Cardiac muscle cell (in vitro differentiated cells and primary cell): ENCODE results near the gene RLN3. TPM values are rescaled to one million over a fixed set of nuclear protein-coding genes. Genes with fewer than 3 reads are reported as not detected.

Source experiments
- DNase-seq, 2 donors: peaks; one replicate each; pipeline versions ENCODE4 v3.0.0 to v3.0.0-alpha.2; 2010 to 2017; ENCODE audit warnings: low read depth in 1 of 2, low spot score in 1 of 2
- H3K27ac ChIP-seq: fragments of 200-600 bp; sonication (generic); 2 replicates; pipeline ENCODE4 v1.5.1; 2016
- H3K27me3 ChIP-seq: fragments of 200-600 bp; sonication (generic); 2 replicates; pipeline ENCODE4 v1.6.0; 2016; ENCODE audit warnings: control low read depth
- H3K36me3 ChIP-seq: fragments of 200-600 bp; sonication (generic); 2 replicates; pipeline ENCODE4 v1.5.1; 2016; ENCODE audit warnings: control low read depth
- H3K4me1 ChIP-seq: fragments of 200-600 bp; sonication (generic); 2 replicates; pipeline ENCODE4 v1.8.1; 2017; ENCODE audit warnings: low read depth, mild to moderate bottlenecking, mixed run types
- H3K4me3 ChIP-seq: fragments of 200-600 bp; sonication (generic); 2 replicates; pipeline ENCODE4 v1.5.1; 2016; ENCODE audit warnings: mild to moderate bottlenecking
- H3K9me3 ChIP-seq: fragments of 200-600 bp; sonication (generic); 2 replicates; pipeline ENCODE4 v1.5.1; 2017; ENCODE audit warnings: low read depth, mild to moderate bottlenecking, control low read depth
- polyA plus RNA-seq: library from polyadenylated mRNA; unstranded; fragments of >200 nt; fragmentation: Nextera tagmentation; extraction: Ambion mirVana; gene quantifications from 2 replicates; pipeline ENCODE4 v1.2.1, GENCODE V29; 2016
- total RNA-seq: library from RNA; depleted of rRNA; stranded (reverse); fragments of >200 nt; gene quantifications from 2 replicates; pipeline ENCODE4 v1.2.3, GENCODE V29; 2016
- TF ChIP-seq, protein P1 (sequence below): IDR thresholded peaks from 2 replicates; pipeline ENCODE4 v1.5.1; 2012; ENCODE audit warnings: low read depth, mild to moderate bottlenecking, low read length

Gene RLN3
- total and polyA plus RNA-seq, 2 experiments from 2014 or later, result not detected

- no peak for DNase-seq
- Histone ChIP-seq H3K9me3 (no peaks in the 10 kb centered on the region), H3K4me1 (peaks cover 11% of the 10 kb centered on the region), H3K27me3 (no peaks in the 10 kb centered on the region), H3K4me3 (no peak overlapping the region), H3K27ac (no peak overlapping the region), H3K36me3 (no peaks in the 10 kb centered on the region)
- TF ChIP-seq, protein P1, sequence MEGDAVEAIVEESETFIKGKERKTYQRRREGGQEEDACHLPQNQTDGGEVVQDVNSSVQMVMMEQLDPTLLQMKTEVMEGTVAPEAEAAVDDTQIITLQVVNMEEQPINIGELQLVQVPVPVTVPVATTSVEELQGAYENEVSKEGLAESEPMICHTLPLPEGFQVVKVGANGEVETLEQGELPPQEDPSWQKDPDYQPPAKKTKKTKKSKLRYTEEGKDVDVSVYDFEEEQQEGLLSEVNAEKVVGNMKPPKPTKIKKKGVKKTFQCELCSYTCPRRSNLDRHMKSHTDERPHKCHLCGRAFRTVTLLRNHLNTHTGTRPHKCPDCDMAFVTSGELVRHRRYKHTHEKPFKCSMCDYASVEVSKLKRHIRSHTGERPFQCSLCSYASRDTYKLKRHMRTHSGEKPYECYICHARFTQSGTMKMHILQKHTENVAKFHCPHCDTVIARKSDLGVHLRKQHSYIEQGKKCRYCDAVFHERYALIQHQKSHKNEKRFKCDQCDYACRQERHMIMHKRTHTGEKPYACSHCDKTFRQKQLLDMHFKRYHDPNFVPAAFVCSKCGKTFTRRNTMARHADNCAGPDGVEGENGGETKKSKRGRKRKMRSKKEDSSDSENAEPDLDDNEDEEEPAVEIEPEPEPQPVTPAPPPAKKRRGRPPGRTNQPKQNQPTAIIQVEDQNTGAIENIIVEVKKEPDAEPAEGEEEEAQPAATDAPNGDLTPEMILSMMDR, result no peak
Measured at GRCh38 chr19:13981021-13981420, 46.9 kb upstream of the RLN3 start.

- no peak overlapping the region for H3K4me3 ChIP-seq
- TF ChIP-seq, protein P1, result no peak
- H3K36me3 ChIP-seq, result no peaks in the 10 kb centered on the region
- H3K27ac ChIP-seq, result no peak overlapping the region
- no peaks in the 10 kb centered on the region for H3K27me3 ChIP-seq
- peaks cover 16% of the 10 kb centered on the region for H3K4me1 ChIP-seq
- H3K9me3 ChIP-seq, result no peaks in the 10 kb centered on the region
- no peak for DNase-seq
Measured at GRCh38 chr19:13981467-13981866, 46.5 kb upstream of the RLN3 start.

DNA sequence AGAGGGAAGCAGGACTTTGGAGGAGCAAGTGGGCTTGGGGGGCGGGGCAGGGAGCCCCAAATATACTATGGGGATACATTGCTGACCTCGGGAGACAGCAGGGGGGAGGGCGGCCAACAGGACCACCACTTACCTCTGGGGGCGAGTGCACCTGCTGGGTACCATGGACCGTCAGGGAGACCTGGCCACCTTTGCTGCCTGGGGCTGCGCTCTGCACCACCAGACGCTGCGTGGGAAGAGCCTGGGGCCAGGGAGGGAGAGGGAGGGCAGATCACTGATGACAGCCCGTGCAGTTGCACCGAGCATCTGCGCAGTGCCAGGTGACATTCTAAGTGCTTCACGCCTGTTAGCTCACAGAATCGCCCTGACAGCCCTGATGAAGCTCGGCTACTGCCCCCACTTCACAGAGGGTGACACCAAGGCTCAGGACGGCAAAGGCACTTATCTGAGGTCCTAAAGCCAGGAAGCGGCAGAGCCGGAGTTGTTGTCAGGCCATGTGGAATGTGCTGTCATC, 45.9 kb upstream of the RLN3 start:
- Histone ChIP-seq H3K27ac (no peak overlapping the region), H3K4me1 (peaks cover 20% of the 10 kb centered on the region)

DNA sequence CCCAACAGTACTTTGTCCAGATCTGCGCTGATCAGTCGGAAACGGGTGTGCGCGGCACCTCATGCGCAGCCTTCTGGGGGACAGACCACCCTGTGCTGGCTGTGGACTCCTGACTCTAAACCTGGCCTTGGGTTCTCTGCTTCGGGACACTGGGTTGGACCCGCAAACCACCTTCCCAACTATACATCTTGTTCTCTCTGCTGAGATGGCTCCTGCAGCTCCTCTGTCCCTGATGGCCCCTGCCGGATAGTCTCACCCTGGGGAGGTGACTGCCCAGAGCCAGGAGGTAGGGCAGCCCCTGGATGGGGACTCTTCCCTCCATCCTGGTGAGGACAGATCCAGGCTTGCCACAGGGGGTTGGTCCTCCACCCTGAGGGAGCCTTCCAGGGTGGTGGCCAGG, 45.2 kb upstream of the RLN3 start:
- Histone ChIP-seq H3K4me3 (no peak overlapping the region), H3K4me1 (peaks cover 20% of the 10 kb centered on the region)
- TF ChIP-seq, protein P1, result no peak

More for the DNA sequence above, 45.9 kb upstream of the RLN3 start:
- no peaks in the 10 kb centered on the region for H3K27me3 ChIP-seq
- no peaks in the 10 kb centered on the region for H3K9me3 ChIP-seq
- no peak for DNase-seq
- no peak overlapping the region for H3K4me3 ChIP-seq
- no peaks in the 10 kb centered on the region for H3K36me3 ChIP-seq
- TF ChIP-seq, protein P1, result no peak

DNA sequence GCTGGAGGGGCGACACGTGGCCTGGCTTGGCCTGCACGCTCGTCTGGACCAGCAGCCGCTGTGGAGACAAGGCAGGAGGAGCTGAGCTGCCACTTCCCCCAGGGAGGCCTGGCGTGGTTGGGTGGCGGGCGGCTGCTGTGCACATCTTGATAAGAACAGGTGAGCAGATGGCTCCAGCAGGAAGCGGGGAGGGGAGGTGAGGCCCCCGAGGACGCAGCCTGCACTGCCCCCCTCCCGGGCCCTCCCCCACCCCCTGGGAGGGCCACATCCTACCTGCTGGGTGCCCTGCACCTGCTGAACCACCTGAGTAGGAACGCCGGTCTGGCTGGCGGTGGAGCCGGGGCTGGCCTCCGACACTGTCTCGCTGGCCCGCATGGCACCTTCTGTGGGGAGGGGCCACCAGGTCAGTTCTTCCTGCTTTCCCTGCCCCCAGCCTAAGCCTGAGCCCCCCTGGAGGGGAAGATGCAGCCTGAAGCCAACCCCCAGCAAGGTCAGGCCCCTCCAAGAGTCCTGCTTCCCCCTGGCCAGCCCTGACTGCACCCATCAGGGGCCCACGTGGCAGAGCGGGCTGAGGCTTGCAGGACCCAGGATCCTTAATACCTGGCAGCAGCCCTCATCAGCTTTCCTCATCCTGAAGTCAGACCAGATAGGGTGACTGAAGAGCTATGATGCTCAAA, 44.6 kb upstream of the RLN3 start:
- no peaks in the 10 kb centered on the region for H3K9me3 ChIP-seq
- H3K4me1 ChIP-seq, result peaks cover 20% of the 10 kb centered on the region
- H3K27me3 ChIP-seq, result no peaks in the 10 kb centered on the region
- H3K36me3 ChIP-seq, result no peaks in the 10 kb centered on the region
- DNase-seq, result no peak
- TF ChIP-seq, protein P1, result no peak
- H3K27ac ChIP-seq, result no peak overlapping the region
- no peak overlapping the region for H3K4me3 ChIP-seq

More for the DNA sequence above, 45.2 kb upstream of the RLN3 start:
- H3K27me3 ChIP-seq, result no peaks in the 10 kb centered on the region
- no peak for DNase-seq
- no peaks in the 10 kb centered on the region for H3K9me3 ChIP-seq
- no peaks in the 10 kb centered on the region for H3K36me3 ChIP-seq
- H3K27ac ChIP-seq, result no peak overlapping the region
